ENCODE data around the gene KRTAP20-2.

The KRTAP20-2 gene

GRCh38 chr21:30634906-30635305 is at the start of gene KRTAP20-2:
Gene KRTAP20-2 (plus strand): TSS chr21:30635206. CDS start chr21:30635264, 58 bp downstream.
- no peak for DNase-seq

GRCh38 chr21:30590297-30590696 is 44.7 kb upstream of the KRTAP20-2 start, which contains the start of gene KRTAP22-2:
Gene KRTAP22-2 (minus strand): TSS chr21:30590397.
- no peak for DNase-seq

GRCh38 chr21:30592140-30592539 is 42.9 kb upstream of the KRTAP20-2 start, which contains the start of gene KRTAP6-3:
Gene KRTAP6-3 (plus strand): TSS chr21:30592440. CDS start chr21:30592446, 6 bp downstream.
- no peak for DNase-seq

- DNase-seq: no peak
These were observed 36.2 kb upstream of the KRTAP20-2 start, which contains the start of gene KRTAP6-2 for GRCh38 chr21:30598802-30599201. Gene KRTAP6-2 (minus strand): TSS chr21:30598902. CDS start chr21:30598874, 28 bp downstream.

GRCh38 chr21:30600787-30601186 is 34.2 kb upstream of the KRTAP20-2 start, which contains the start of gene KRTAP22-1:
Gene KRTAP22-1 (plus strand): TSS chr21:30601087.
- DNase-seq: no peak

GRCh38 chr21:30605968-30606367 is 29.0 kb upstream of the KRTAP20-2 start:
- DNase-seq: no peak

GRCh38 chr21:30612132-30612531 is 22.9 kb upstream of the KRTAP20-2 start:
- DNase-seq: no peak

- DNase-seq: no peak
These were observed 21.2 kb upstream of the KRTAP20-2 start, which contains the start of gene KRTAP6-1 for GRCh38 chr21:30613836-30614235. Gene KRTAP6-1 (minus strand): TSS chr21:30613930. CDS start chr21:30613904, 26 bp downstream.

GRCh38 chr21:30615199-30615598 is 19.8 kb upstream of the KRTAP20-2 start:
- no peak for DNase-seq

- no peak for DNase-seq
These were observed 18.9 kb upstream of the KRTAP20-2 start, which contains the start of gene KRTAP20-1 for GRCh38 chr21:30616125-30616524. Gene KRTAP20-1 (plus strand): TSS chr21:30616425. CDS start chr21:30616455, 30 bp downstream.

GRCh38 chr21:30620080-30620479 is 14.9 kb upstream of the KRTAP20-2 start:
- DNase-seq: no peak

GRCh38 chr21:30620522-30620921 is 14.5 kb upstream of the KRTAP20-2 start, which contains the start of gene KRTAP20-4:
Gene KRTAP20-4 (plus strand): TSS chr21:30620627.
- no peak for DNase-seq

- DNase-seq: no peak
These were observed 11.6 kb upstream of the KRTAP20-2 start for GRCh38 chr21:30623362-30623761.

GRCh38 chr21:30625449-30626165 is 9.4 kb upstream of the KRTAP20-2 start:
- DNase-seq: no peak

GRCh38 chr21:30628109-30628508 is 6.9 kb upstream of the KRTAP20-2 start:
- no peak for DNase-seq

GRCh38 chr21:30629200-30629599 is 5.8 kb upstream of the KRTAP20-2 start:
- no peak for DNase-seq

- DNase-seq: no peak
These were observed 3.7 kb downstream of the KRTAP20-2 start for GRCh38 chr21:30638686-30639085.

GRCh38 chr21:30642564-30642963 is 7.6 kb downstream of the KRTAP20-2 start, which contains the start of gene KRTAP20-3:
Gene KRTAP20-3 (plus strand): TSS chr21:30642864.
- DNase-seq: no peak

- no peak for DNase-seq
These were observed 12.0 kb downstream of the KRTAP20-2 start for GRCh38 chr21:30646904-30647414.

GRCh38 chr21:30652891-30653290 is 17.9 kb downstream of the KRTAP20-2 start:
- DNase-seq: no peak

- DNase-seq: no peak
These were observed 33.8 kb downstream of the KRTAP20-2 start for GRCh38 chr21:30668776-30669175.

GRCh38 chr21:30672985-30673650 is 38.1 kb downstream of the KRTAP20-2 start:
- DNase-seq: no peak

GRCh38 chr21:30674312-30674711 is 39.3 kb downstream of the KRTAP20-2 start:
- no peak for DNase-seq

All from NCI-H2029 treated with DMSO at 0.1 percent for 48 hours (cell line).